Adrenal gland (tissue), 5 donors: ENCODE results near the gene LOX.

Experiments
- POLR2A ChIP-seq, 2 donors: fragments of 450-650 bp; IDR thresholded peaks; one replicate each; pipeline ENCODE4 v1.6.1; 2017; ENCODE audit warnings: antibody characterized with exemption in 2 of 2, mild to moderate bottlenecking in 2 of 2, moderate library complexity in 1 of 2
- TF ChIP-seq, protein P1 (sequence below), 6 experiments: fragments of 450-650 bp in 4 of 6; fragments of 200-600 bp in 2 of 6; sonication (generic) in 1 of 6; IDR thresholded peaks; 1 replicate in 5 of 6; 2 replicates in 1 of 6; pipeline versions ENCODE4 v1.5.1 to v1.8.0; 2016 to 2021; ENCODE audit warnings: antibody characterized with exemption in 6 of 6, mild to moderate bottlenecking in 2 of 6, moderate library complexity in 1 of 6
- donor health status: DM: no; HTN: no; CAD: no.

- TF ChIP-seq POLR2A (IDR thresholded peaks at IDR 0.05) = no peak
- TF ChIP-seq, protein P1, sequence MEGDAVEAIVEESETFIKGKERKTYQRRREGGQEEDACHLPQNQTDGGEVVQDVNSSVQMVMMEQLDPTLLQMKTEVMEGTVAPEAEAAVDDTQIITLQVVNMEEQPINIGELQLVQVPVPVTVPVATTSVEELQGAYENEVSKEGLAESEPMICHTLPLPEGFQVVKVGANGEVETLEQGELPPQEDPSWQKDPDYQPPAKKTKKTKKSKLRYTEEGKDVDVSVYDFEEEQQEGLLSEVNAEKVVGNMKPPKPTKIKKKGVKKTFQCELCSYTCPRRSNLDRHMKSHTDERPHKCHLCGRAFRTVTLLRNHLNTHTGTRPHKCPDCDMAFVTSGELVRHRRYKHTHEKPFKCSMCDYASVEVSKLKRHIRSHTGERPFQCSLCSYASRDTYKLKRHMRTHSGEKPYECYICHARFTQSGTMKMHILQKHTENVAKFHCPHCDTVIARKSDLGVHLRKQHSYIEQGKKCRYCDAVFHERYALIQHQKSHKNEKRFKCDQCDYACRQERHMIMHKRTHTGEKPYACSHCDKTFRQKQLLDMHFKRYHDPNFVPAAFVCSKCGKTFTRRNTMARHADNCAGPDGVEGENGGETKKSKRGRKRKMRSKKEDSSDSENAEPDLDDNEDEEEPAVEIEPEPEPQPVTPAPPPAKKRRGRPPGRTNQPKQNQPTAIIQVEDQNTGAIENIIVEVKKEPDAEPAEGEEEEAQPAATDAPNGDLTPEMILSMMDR (IDR thresholded peaks at IDR 0.05) = no peak
These were observed 11.3 kb upstream of the LOX start for GRCh38 chr5:122089096-122090013.
